Fibroblast of lung (primary cell): Measurements from ENCODE around the gene GOLGA7B. TPM values are rescaled to one million over a fixed set of nuclear protein-coding genes. Genes with fewer than 3 reads are reported as not detected.
A peak's percentile ranks its signal among the peaks of the same experiment; 100 is the strongest.

Source experiments
- DNase-seq, 2 donors: peaks; one replicate each; pipeline versions ENCODE4 v3.0.0 to v3.0.0-alpha.2; 2010; ENCODE audit warnings: low read depth in 2 of 2
- H2AFZ ChIP-seq: 2 replicates; pipeline ENCODE4 v1.5.1; 2012; ENCODE audit warnings: low read length, control low read depth, inconsistent platforms
- H3K27ac ChIP-seq: 2 replicates; pipeline ENCODE4 v1.5.1; 2011; ENCODE audit warnings: low read length, control low read depth; ENCODE audit not compliant: insufficient read depth
- H3K27me3 ChIP-seq: 2 replicates; pipeline ENCODE4 v1.5.1; 2011; ENCODE audit warnings: mild to moderate bottlenecking, low read length; ENCODE audit not compliant: control insufficient read depth, insufficient read depth
- H3K36me3 ChIP-seq: 2 replicates; pipeline ENCODE4 v1.5.1; 2011; ENCODE audit warnings: low read length; ENCODE audit not compliant: control insufficient read depth, insufficient read depth
- H3K4me1 ChIP-seq: 2 replicates; pipeline ENCODE4 v1.5.1; 2011; ENCODE audit warnings: low read length; ENCODE audit not compliant: control insufficient read depth, insufficient read depth; ENCODE audit errors: extremely low read depth
- H3K4me2 ChIP-seq: 2 replicates; pipeline ENCODE4 v1.5.1; 2011; ENCODE audit warnings: low read length, control low read depth; ENCODE audit not compliant: insufficient read depth; ENCODE audit errors: extremely low read depth
- H3K4me3 ChIP-seq, 4 experiments: fragments of 200-600 bp in 1 of 4; sonication (generic) in 1 of 4; replicated peaks in 1 of 4; 2 replicates each; pipeline ENCODE4 v1.5.1; 2011 to 2016; ENCODE audit warnings: low read length in 4 of 4, low read depth in 3 of 4, mild to moderate bottlenecking in 3 of 4, control low read depth in 2 of 4, inconsistent platforms in 1 of 4, mixed read lengths in 1 of 4; ENCODE audit not compliant: insufficient read depth in 1 of 4; ENCODE audit errors: control extremely low read depth in 1 of 4
- H3K79me2 ChIP-seq: 2 replicates; pipeline ENCODE4 v1.5.1; 2012; ENCODE audit warnings: mild to moderate bottlenecking, low read length, inconsistent platforms; ENCODE audit not compliant: control insufficient read depth, insufficient read depth
- H3K9ac ChIP-seq: 2 replicates; pipeline ENCODE4 v1.5.1; 2011; ENCODE audit warnings: mild to moderate bottlenecking, low read length, control low read depth; ENCODE audit not compliant: insufficient read depth
- H3K9me3 ChIP-seq: 2 replicates; pipeline ENCODE4 v1.5.1; 2012; ENCODE audit warnings: low read depth, low read length; ENCODE audit not compliant: control insufficient read depth, insufficient read depth
- H4K20me1 ChIP-seq: 2 replicates; pipeline ENCODE4 v1.5.1; 2011; ENCODE audit warnings: low read length; ENCODE audit not compliant: control insufficient read depth, insufficient read depth; ENCODE audit errors: extremely low read depth
- CTCF ChIP-seq, 2 donors: IDR thresholded peaks in 1 of 2; conservative IDR thresholded peaks in 1 of 2; 1 replicate in 1 of 2; 2 replicates in 1 of 2; pipeline ENCODE4 v1.5.1; 2011 to 2012; ENCODE audit warnings: low read length in 2 of 2, control low read depth in 1 of 2, inconsistent platforms in 1 of 2, low read depth in 1 of 2, mild to moderate bottlenecking in 1 of 2
- EZH2 ChIP-seq: IDR thresholded peaks from 2 replicates; pipeline ENCODE4 v1.5.1; 2012; ENCODE audit warnings: low read length, control low read depth, mild to moderate bottlenecking; ENCODE audit errors: missing control alignments
- polyA plus RNA-seq, 2 donors: library from polyadenylated mRNA; depleted of rRNA in 1 of 2; stranded (reverse) in 1 of 2; unstranded in 1 of 2; fragments of >200 nt; gene quantifications; 2 replicates each; pipeline ENCODE4 v1.2.1, GENCODE V29; 2011 to 2012; ENCODE audit warnings: missing spikeins in 1 of 2
- total RNA-seq: library from RNA; depleted of rRNA; stranded (reverse); fragments of >200 nt; gene quantifications from 2 replicates; pipeline ENCODE4 v1.2.1, GENCODE V29; 2014

Gene GOLGA7B
- total and polyA plus RNA-seq, 2 donors (not counting 1 experiment from before 2014, with no cell fraction given), result under 0.01 TPM; not detected in 1

- TF ChIP-seq CTCF (conservative IDR thresholded peaks at IDR 0.05 in 1 of 2, IDR thresholded peaks at IDR 0.05 in 1 of 2; ENCODE audit: low read depth in 1 of 2, low read length in 2 of 2), result no peak
- TF ChIP-seq EZH2, result no peak
- DNase-seq, result no peak
- Histone ChIP-seq H3K4me3 (no peak overlapping the region), H3K4me1 (no peaks in the 10 kb centered on the region), H4K20me1 (no peaks in the 10 kb centered on the region), H3K79me2 (no peaks in the 10 kb centered on the region), H3K36me3 (no peaks in the 10 kb centered on the region), H2AFZ (no peak overlapping the region), H3K27me3 (peaks cover 2% of the 10 kb centered on the region), H3K27ac (no peak overlapping the region), H3K9me3 (no peaks in the 10 kb centered on the region), H3K9ac (no peak overlapping the region), H3K4me2 (no peak overlapping the region)
Measured at GRCh38 chr10:97805096-97805884, 44.4 kb upstream of the GOLGA7B start.

GRCh38 chr10:97805949-97806348, 43.7 kb upstream of the GOLGA7B start:
- Histone ChIP-seq H3K4me3 (no peak overlapping the region), H3K9me3 (no peaks in the 10 kb centered on the region), H4K20me1 (no peaks in the 10 kb centered on the region), H3K79me2 (no peaks in the 10 kb centered on the region), H3K27me3 (no peaks in the 10 kb centered on the region), H3K36me3 (no peaks in the 10 kb centered on the region), H3K4me1 (no peaks in the 10 kb centered on the region), H3K9ac (no peak overlapping the region), H3K27ac (no peak overlapping the region), H3K4me2 (no peak overlapping the region), H2AFZ (no peak overlapping the region)
- no peak for DNase-seq
- no peak for TF ChIP-seq EZH2
- no peak for TF ChIP-seq CTCF (conservative IDR thresholded peaks at IDR 0.05 in 1 of 2, IDR thresholded peaks at IDR 0.05 in 1 of 2; ENCODE audit: low read depth in 1 of 2, low read length in 2 of 2)

GRCh38 chr10:97810446-97810845, 39.2 kb upstream of the GOLGA7B start:
- Histone ChIP-seq H3K79me2 (no peaks in the 10 kb centered on the region), H2AFZ (no peak overlapping the region), H3K36me3 (no peaks in the 10 kb centered on the region), H3K4me2 (no peak overlapping the region), H3K27ac (no peak overlapping the region), H4K20me1 (no peaks in the 10 kb centered on the region), H3K4me1 (no peaks in the 10 kb centered on the region), H3K9ac (no peak overlapping the region), H3K4me3 (no peak overlapping the region), H3K27me3 (peaks cover 4% of the 10 kb centered on the region), H3K9me3 (no peaks in the 10 kb centered on the region)
- peak in 1 of 2 donors; percentile 71 for DNase-seq
- no peak for TF ChIP-seq CTCF (conservative IDR thresholded peaks at IDR 0.05 in 1 of 2, IDR thresholded peaks at IDR 0.05 in 1 of 2; ENCODE audit: low read depth in 1 of 2, low read length in 2 of 2)
- TF ChIP-seq EZH2, result no peak
